GM13976 (cell line): ENCODE data around the gene ZDHHC11B.

Source experiments
- DNase-seq: peaks from one replicate; pipeline ENCODE4 v3.0.0; 2012; ENCODE audit warnings: low spot score
- in situ Hi-C: fragments of 300-500 bp; cut with MboI; formaldehyde crosslinking; loops from one replicate; pipeline ENCODE4 v1.12.0; 2022; ENCODE audit warnings: low sequenced_read_pairs, mixed read lengths, inconsistent platforms; ENCODE audit not compliant: unreplicated experiment
- TF ChIP-seq, protein P1 (sequence below): IDR thresholded peaks from 2 replicates; pipeline ENCODE4 v1.5.1; 2012; ENCODE audit warnings: borderline replicate concordance, mild to moderate bottlenecking; ENCODE audit not compliant: insufficient read depth; ENCODE audit errors: extremely low read depth, missing control alignments, control extremely low read depth

The ZDHHC11B gene

DNA sequence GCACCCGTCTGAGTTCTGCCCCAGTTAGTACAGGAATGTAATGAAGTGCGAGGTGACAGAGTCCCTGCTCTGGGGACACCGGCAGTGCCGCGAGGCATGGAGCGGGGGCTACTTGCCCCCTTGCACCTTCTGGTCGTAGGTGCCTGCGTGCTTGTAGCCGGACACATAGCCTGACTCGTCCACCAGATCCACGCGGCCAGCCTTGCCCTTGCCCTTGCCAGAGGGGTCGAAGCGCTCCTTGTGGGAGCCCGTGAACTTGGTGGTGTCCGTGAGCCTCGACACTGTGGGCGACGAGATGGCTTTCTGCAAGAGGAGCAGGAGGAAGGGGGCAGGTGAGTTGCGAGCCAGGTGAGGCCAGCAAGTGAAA is 119.6 kb downstream of the ZDHHC11B start:
- in situ Hi-C loops, result no loop called here
- DNase-seq, result no peak
- TF ChIP-seq, protein P1, sequence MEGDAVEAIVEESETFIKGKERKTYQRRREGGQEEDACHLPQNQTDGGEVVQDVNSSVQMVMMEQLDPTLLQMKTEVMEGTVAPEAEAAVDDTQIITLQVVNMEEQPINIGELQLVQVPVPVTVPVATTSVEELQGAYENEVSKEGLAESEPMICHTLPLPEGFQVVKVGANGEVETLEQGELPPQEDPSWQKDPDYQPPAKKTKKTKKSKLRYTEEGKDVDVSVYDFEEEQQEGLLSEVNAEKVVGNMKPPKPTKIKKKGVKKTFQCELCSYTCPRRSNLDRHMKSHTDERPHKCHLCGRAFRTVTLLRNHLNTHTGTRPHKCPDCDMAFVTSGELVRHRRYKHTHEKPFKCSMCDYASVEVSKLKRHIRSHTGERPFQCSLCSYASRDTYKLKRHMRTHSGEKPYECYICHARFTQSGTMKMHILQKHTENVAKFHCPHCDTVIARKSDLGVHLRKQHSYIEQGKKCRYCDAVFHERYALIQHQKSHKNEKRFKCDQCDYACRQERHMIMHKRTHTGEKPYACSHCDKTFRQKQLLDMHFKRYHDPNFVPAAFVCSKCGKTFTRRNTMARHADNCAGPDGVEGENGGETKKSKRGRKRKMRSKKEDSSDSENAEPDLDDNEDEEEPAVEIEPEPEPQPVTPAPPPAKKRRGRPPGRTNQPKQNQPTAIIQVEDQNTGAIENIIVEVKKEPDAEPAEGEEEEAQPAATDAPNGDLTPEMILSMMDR, result no peak

DNA sequence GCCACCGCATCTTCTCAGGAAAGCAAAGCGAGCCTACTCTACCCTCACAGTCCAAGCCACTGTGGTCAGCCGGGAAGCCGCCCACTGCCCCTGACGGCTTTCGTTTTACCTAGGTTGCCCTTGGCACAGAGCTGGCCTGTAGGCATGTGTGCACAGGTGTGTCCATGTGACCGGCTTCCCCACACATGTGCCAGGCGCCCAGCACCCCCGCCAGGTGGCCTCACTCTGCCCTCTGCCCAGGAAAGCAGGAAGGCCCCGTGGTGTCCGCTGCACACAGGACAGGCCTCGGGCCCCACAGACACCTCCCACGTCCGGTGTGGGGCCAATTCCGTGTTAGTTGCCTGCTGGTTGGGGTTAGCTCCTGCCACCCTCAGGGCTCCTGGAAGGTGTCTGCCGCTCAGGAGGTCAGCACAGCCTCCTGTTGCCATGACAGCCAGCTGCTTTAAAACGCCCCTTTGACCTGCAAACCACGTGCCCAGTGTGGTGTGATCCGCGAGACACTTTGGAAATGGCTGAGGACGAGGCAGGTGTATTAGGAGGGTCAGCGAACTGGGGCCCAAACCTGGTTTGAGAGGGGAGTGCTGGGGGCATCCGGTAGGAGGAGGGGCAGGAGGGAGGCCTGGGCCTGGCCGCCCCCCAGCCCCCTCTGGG is 120.1 kb downstream of the ZDHHC11B start:
- no peak for DNase-seq
- TF ChIP-seq, protein P1, result no peak
- in situ Hi-C loops, result no loop called here

DNA sequence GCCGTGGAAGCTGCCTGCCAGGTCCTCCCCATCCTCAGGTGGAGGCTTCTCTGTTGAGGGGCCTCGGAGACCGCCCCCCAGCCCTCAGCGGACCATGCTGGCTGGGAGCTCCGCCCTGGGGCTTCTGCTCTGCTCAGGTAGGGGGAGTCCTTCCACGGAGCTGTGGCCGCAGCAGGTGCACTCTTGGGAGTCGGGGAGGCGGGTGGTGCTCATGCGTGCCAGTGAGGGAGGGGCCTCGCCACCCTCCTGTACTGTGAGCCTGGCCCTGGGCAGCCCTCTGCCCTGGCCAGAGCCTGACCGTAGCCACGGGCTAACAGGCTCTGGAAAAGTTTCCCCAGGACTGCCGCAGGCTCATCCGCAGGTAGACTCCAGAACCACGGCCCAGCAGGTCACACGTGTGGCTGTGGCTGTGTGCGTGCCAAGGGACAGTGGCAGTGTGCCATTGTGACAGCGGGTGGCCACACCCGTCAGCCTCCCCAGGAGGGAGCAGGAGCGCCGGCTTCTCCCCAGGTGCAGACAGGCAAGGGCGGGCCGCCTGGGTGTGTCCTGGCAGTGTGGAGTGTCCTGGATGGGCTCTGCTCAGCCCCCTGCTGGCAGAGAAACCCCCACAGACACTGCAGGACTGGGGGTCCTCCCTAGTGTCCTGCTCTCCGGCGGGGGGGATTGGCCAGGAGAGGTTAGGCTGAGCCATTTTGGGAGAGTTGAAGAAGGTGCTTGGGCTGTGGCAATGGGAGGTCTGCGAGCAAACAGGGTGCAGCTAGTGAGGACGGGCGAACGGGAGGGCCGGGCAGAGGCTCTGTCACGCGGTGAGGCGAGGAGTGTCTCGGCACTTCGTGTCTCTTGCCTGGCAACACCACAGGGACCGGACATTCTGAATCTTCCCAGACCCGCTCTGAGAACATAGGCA is 120.8 kb downstream of the ZDHHC11B start:
- TF ChIP-seq, protein P1, result no peak
- no peak for DNase-seq
- in situ Hi-C loops, result no loop called here

DNA sequence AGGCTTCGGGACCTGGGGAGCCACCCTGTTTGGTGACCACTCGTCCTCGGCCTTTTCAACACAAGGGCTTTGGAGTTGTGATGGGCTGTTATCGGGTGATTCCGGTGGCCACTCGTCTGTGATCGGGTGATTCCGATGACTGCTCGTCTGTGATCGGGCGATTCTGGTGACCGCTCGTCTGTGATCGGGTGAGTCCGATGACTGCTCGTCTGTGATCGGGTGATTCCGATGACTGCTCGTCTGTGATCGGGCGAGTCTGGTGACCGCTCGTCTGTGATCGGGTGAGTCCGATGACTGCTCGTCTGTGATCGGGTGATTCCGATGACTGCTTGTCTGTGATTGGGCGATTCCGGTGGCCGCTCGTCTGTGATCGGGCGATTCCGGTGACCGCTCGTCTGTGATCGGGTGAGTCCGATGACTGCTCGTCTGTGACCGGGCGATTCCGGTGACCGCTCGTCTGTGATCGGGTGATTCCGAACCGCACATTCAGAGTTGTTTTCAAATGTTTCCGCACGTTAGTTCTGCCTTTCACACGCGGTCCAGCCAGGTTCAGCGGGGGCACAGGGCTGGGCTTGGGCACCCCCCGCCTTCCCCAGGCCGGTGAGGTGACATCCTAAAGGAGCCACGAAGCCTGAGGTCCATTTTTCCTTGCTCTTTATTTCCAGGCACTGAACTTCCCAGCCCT is 121.6 kb downstream of the ZDHHC11B start:
- in situ Hi-C loops, result no loop called here

DNA sequence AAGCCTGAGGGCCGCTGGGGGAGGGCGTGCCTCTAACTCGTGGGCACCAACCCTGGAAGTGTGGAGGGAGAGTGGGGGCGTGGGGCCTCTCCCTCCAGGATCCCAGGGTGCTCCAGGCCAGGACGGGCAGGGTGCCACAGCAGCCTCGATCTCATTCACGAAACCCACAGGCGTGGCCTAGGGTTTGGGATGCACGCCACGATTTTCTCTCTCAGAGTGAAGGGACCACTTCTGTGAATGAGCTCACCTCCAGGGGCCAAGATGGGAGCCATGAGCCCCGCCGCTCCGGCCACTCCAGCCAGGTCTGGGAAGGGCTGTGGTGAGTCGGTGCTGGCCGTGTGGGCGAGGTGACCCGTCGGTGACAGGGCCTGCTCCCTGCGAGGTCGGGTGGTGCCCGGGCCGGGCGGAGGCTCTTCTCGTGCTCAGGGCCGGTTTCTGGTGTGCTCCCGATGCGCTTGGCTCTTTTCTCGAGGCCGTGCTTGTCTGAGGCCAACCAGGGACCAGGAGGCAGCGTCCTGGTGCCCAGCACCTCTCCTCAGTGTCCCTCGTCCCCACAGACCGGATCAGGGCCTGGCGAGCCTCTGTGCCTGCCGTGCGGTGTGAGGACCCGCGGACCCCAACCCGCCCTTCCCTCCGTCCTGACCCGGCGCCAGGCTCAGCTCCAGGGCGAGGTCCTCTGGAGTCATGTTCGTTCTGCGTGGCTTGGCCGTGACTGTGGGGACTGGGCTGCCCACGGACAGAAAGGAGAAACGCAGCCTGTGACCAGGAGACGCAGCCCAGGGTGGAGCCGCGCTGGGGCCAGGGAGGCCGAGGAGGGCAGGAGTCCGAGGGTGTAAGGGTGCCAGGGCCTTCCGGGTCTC is 122.4 kb downstream of the ZDHHC11B start:
- DNase-seq, result no peak
- TF ChIP-seq, protein P1, result no peak
- in situ Hi-C loops, result no loop called here

More for the DNA sequence above, 121.6 kb downstream of the ZDHHC11B start:
- DNase-seq, result no peak
- TF ChIP-seq, protein P1, result no peak

DNA sequence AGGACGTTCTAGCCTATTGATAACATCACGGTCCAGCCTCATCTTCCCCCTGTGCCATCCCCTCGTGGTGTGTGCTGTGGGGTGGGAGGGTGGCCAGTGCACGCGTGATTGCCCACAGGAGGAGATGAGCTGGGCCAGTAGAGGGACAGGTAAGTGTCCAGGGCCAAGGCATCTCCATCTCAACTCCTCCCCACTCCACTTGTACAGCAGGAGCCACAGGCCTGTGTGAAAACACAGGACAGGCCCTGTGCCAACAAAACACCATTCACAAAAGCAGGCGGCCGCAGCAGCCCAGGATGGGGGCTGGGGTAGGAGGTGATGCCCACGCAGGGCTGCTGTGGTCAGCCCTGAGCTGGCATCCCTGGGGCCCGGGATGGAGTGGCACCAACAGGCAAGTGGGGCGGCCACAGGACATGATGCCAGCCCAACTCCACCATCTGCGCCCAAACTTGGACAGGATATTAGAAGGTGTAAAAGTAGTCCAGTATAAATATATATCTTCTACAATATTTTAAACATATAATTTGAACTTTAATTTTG is 124.0 kb downstream of the ZDHHC11B start:
- TF ChIP-seq, protein P1, result no peak
- in situ Hi-C loops, result no loop called here
- DNase-seq, result no peak
